HepG2 (cell line): ENCODE measurements around the gene ANAPC2. TPM values are rescaled to one million over a fixed set of nuclear protein-coding genes. Genes with fewer than 3 reads are reported as not detected.
A peak's percentile ranks its signal among the peaks of the same experiment; 100 is the strongest.

ENCODE experiments used
- FUBP1 ChIP-seq: sonication (generic); formaldehyde crosslinking; IDR thresholded peaks from 2 replicates; pipeline ENCODE4 v1.5.1; 2020; ENCODE audit warnings: missing genetic modification reagents, mild to moderate bottlenecking, borderline replicate concordance
- KLF12 ChIP-seq: sonication (generic); formaldehyde crosslinking; IDR thresholded peaks from 2 replicates; pipeline ENCODE4 v1.4.0; 2020; ENCODE audit warnings: missing genetic modification reagents, borderline replicate concordance
- MAF1 ChIP-seq: sonication (generic); formaldehyde crosslinking; IDR thresholded peaks from 2 replicates; pipeline ENCODE4 v1.5.0; 2020; ENCODE audit warnings: missing genetic modification reagents, borderline replicate concordance
- NKX3-1 ChIP-seq: sonication (generic); formaldehyde crosslinking; IDR thresholded peaks from 2 replicates; pipeline ENCODE4 v1.5.0; 2020; ENCODE audit warnings: missing genetic modification reagents
- NONO ChIP-seq, 2 experiments: fragments of 450-650 bp in 1 of 2; sonication (generic) in 1 of 2; formaldehyde crosslinking in 1 of 2; IDR thresholded peaks in 1 of 2; conservative IDR thresholded peaks in 1 of 2; 2 replicates each; pipeline versions ENCODE4 v1.6.1 to v1.8.0; 2017 to 2022; ENCODE audit warnings: mild to moderate bottlenecking in 1 of 2, missing genetic modification reagents in 1 of 2, moderate library complexity in 1 of 2
- RFX5 ChIP-seq: IDR thresholded peaks from 2 replicates; pipeline ENCODE4 v1.6.1; 2011; ENCODE audit warnings: low read depth, low read length, improper control_type of control experiment
- RFXANK ChIP-seq: IDR thresholded peaks from 2 replicates; pipeline ENCODE4 v1.6.1; 2016
- SIX1 ChIP-seq: sonication (generic); formaldehyde crosslinking; IDR thresholded peaks from 2 replicates; pipeline ENCODE4 v1.4.0; 2020; ENCODE audit warnings: missing genetic modification reagents, borderline replicate concordance
- SKI ChIP-seq: fragments of 450-650 bp; IDR thresholded peaks from one replicate; pipeline ENCODE4 v1.6.1; 2018; ENCODE audit warnings: mild to moderate bottlenecking; ENCODE audit not compliant: partially characterized antibody
- TMF1 ChIP-seq: sonication (generic); formaldehyde crosslinking; IDR thresholded peaks from 2 replicates; pipeline ENCODE4 v1.8.1; 2022; ENCODE audit warnings: low read depth, missing genetic modification reagents
- TOE1 ChIP-seq: sonication (generic); formaldehyde crosslinking; IDR thresholded peaks from 2 replicates; pipeline ENCODE4 v1.4.0; 2020; ENCODE audit warnings: mild to moderate bottlenecking, missing genetic modification reagents
- ZHX1 ChIP-seq: sonication (generic); formaldehyde crosslinking; IDR thresholded peaks from 2 replicates; pipeline ENCODE4 v1.8.1; 2022; ENCODE audit warnings: low read depth, mild to moderate bottlenecking, missing genetic modification reagents
- ZNF142 ChIP-seq: sonication (generic); formaldehyde crosslinking; IDR thresholded peaks from 2 replicates; pipeline ENCODE4 v1.4.0; 2020; ENCODE audit warnings: missing genetic modification reagents
- ZNF207 ChIP-seq: fragments of 450-650 bp; IDR thresholded peaks from 2 replicates; pipeline ENCODE4 v1.6.1; 2016; ENCODE audit warnings: antibody characterized with exemption, borderline replicate concordance
- ZNF34 ChIP-seq: sonication (generic); formaldehyde crosslinking; IDR thresholded peaks from 2 replicates; pipeline ENCODE4 v1.4.0; 2020; ENCODE audit warnings: mild to moderate bottlenecking, missing genetic modification reagents, borderline replicate concordance
- ZNF44 ChIP-seq: sonication (generic); formaldehyde crosslinking; IDR thresholded peaks from 2 replicates; pipeline ENCODE4 v1.5.1; 2020; ENCODE audit warnings: mild to moderate bottlenecking, missing genetic modification reagents
- ZNF549 ChIP-seq: sonication (generic); formaldehyde crosslinking; IDR thresholded peaks from 2 replicates; pipeline ENCODE4 v1.5.0; 2020; ENCODE audit warnings: missing genetic modification reagents
- ZNF619 ChIP-seq: sonication (generic); formaldehyde crosslinking; IDR thresholded peaks from 2 replicates; pipeline ENCODE4 v1.4.0; 2020; ENCODE audit warnings: mild to moderate bottlenecking, missing genetic modification reagents
- ZSCAN20 ChIP-seq: sonication (generic); formaldehyde crosslinking; IDR thresholded peaks from 2 replicates; pipeline ENCODE4 v1.4.0; 2020; ENCODE audit warnings: missing genetic modification reagents, mild to moderate bottlenecking, borderline replicate concordance
- polyA plus RNA-seq, 8 experiments: library from polyadenylated mRNA; depleted of rRNA in 3 of 8; stranded (reverse) in 7 of 8; unstranded in 1 of 8; fragments of >200 nt; fragmentation: Illumina TruSeq in 4 of 8; extraction: Trizol in 4 of 8; gene quantifications; 2 replicates each; pipeline versions ENCODE4 v1.2.1 to v1.2.3, GENCODE V29; 2011 to 2016; ENCODE audit warnings: low read depth in 4 of 8, missing spikeins in 1 of 8, mixed read lengths in 1 of 8; ENCODE audit not compliant: insufficient read depth in 1 of 8
- total RNA-seq, 5 experiments: library from RNA; depleted of rRNA; stranded (reverse); fragments of >200 nt; fragmentation: Illumina TruSeq; extraction: Trizol; gene quantifications; 2 replicates each; pipeline ENCODE4 v1.2.3, GENCODE V29; 2016; ENCODE audit warnings: low read depth in 1 of 5

ANAPC2 gene
- total and polyA plus RNA-seq, 2 of the 13 experiments (the other 11 are each of a cell fraction or from before 2014, with no cell fraction given) = 12.3 to 15.4 TPM

- no peak for TF ChIP-seq TOE1 (CRISPR knock-in tag)
- no peak for TF ChIP-seq ZNF549 (CRISPR knock-in tag)
- TF ChIP-seq SKI = peak; percentile 93
- TF ChIP-seq NONO (IDR thresholded peaks at IDR 0.05) = no peak
- peak; percentile 99 for TF ChIP-seq NONO (CRISPR knock-in tag; conservative IDR thresholded peaks at IDR 0.05)
- TF ChIP-seq ZNF44 (CRISPR knock-in tag) = peak; percentile 76; the same call in 1 of the 2 replicates
- TF ChIP-seq ZNF34 (CRISPR knock-in tag) = no peak
- peak; percentile 74; the same call in 1 of the 2 replicates for TF ChIP-seq ZSCAN20 (CRISPR knock-in tag)
- TF ChIP-seq ZNF619 (CRISPR knock-in tag) = peak; percentile 93
- peak; percentile 63; the same call in 1 of the 2 replicates for TF ChIP-seq MAF1 (CRISPR knock-in tag)
- TF ChIP-seq TMF1 (CRISPR knock-in tag) = peak; percentile 25; the same call in 1 of the 2 replicates
- TF ChIP-seq RFXANK (CRISPR knock-in tag) = no peak
- peak; percentile 54; the same call in 1 of the 2 replicates for TF ChIP-seq NKX3-1 (CRISPR knock-in tag)
- TF ChIP-seq KLF12 (CRISPR knock-in tag) = peak; percentile 90
- TF ChIP-seq ZNF207 = no peak
- TF ChIP-seq FUBP1 (CRISPR knock-in tag) = no peak
- TF ChIP-seq RFX5 = 0 out of 2 replicates have a peak, but pooled peaks have one; percentile 46
- TF ChIP-seq ZHX1 = peak; percentile 98
- no peak for TF ChIP-seq SIX1 (CRISPR knock-in tag)
- TF ChIP-seq ZNF142 (CRISPR knock-in tag) = no peak; the same call in 1 of the 2 replicates
These were observed at the start of gene ANAPC2, which contains the start of gene SSNA1 (continued) for GRCh38 chr9:137188490-137189296.
